Measurements from ENCODE around the gene KRT3. TPM values are rescaled to one million over a fixed set of nuclear protein-coding genes. Genes with fewer than 3 reads are reported as not detected.

Gene KRT3
- total RNA-seq, 1 donor from 2014 or later = not detected

- no peaks in the 10 kb centered on the region for H3K9me3 ChIP-seq
- ATAC-seq (no peak), DNase-seq (no peak)
- H3K4me1 ChIP-seq = no peaks in the 10 kb centered on the region
- H3K4me3 ChIP-seq = no peak overlapping the region
- intact Hi-C loops (cut with DNase I) = no loop called here
- peaks cover 11% of the 10 kb centered on the region for H3K27me3 ChIP-seq
- no peak overlapping the region for H3K27ac ChIP-seq
- H3K36me3 ChIP-seq = no peaks in the 10 kb centered on the region
- TF ChIP-seq CTCF (IDR thresholded peaks at IDR 0.05) = no peak
Measured at GRCh38 chr12:52748578-52748977, 47.3 kb downstream of the KRT3 start.

- Histone ChIP-seq H3K4me1 (no peaks in the 10 kb centered on the region), H3K36me3 (no peaks in the 10 kb centered on the region), H3K4me3 (no peak overlapping the region), H3K9me3 (no peaks in the 10 kb centered on the region), H3K27ac (no peak overlapping the region), H3K27me3 (peaks cover 5% of the 10 kb centered on the region)
- DNase-seq = no peak
- ATAC-seq = no peak
- intact Hi-C loops (cut with DNase I) = no loop called here
- TF ChIP-seq CTCF (IDR thresholded peaks at IDR 0.05) = no peak
Measured at GRCh38 chr12:52745554-52745953, 50.4 kb downstream of the KRT3 start.

- Histone ChIP-seq H3K9me3 (no peaks in the 10 kb centered on the region), H3K27me3 (peaks cover 5% of the 10 kb centered on the region), H3K4me1 (no peaks in the 10 kb centered on the region), H3K27ac (no peak overlapping the region), H3K36me3 (no peaks in the 10 kb centered on the region), H3K4me3 (no peak overlapping the region)
- intact Hi-C loops (cut with DNase I) = no loop called here
- no peak for DNase-seq
- ATAC-seq = no peak
- TF ChIP-seq CTCF (IDR thresholded peaks at IDR 0.05) = no peak
Measured at GRCh38 chr12:52744493-52745156, 51.3 kb downstream of the KRT3 start.

GRCh38 chr12:52742822-52743457, 53.0 kb downstream of the KRT3 start:
- no peak for DNase-seq
- H3K4me1 ChIP-seq = no peaks in the 10 kb centered on the region
- H3K4me3 ChIP-seq = no peak overlapping the region
- peaks cover 5% of the 10 kb centered on the region for H3K27me3 ChIP-seq
- H3K27ac ChIP-seq = no peak overlapping the region
- H3K36me3 ChIP-seq = no peaks in the 10 kb centered on the region
- no peak for TF ChIP-seq CTCF (IDR thresholded peaks at IDR 0.05)
- ATAC-seq = no peak
- no peaks in the 10 kb centered on the region for H3K9me3 ChIP-seq
- intact Hi-C loops (cut with DNase I) = no loop called here

- no peak for ATAC-seq
- no peaks in the 10 kb centered on the region for H3K9me3 ChIP-seq
- no peak overlapping the region for H3K27ac ChIP-seq
- peaks cover 5% of the 10 kb centered on the region for H3K27me3 ChIP-seq
- H3K4me1 ChIP-seq = no peaks in the 10 kb centered on the region
- no peak for DNase-seq
- no peak overlapping the region for H3K4me3 ChIP-seq
- TF ChIP-seq CTCF (IDR thresholded peaks at IDR 0.05) = no peak
- no peaks in the 10 kb centered on the region for H3K36me3 ChIP-seq
- intact Hi-C loops (cut with DNase I) = no loop called here
Measured at GRCh38 chr12:52742196-52742580, 53.7 kb downstream of the KRT3 start.

Measured in upper lobe of right lung (tissue), 1 donor.